HFFc6 (cell line): ENCODE results near the gene CRISPLD2. TPM values are rescaled to one million over a fixed set of nuclear protein-coding genes. Genes with fewer than 3 reads are reported as not detected.

Experiments used
- DNase-seq: peaks from one replicate; pipeline ENCODE4 v3.0.0-alpha.2; 2018
- H3K27ac Mint-ChIP-seq: 2 replicates; pipeline ENCODE4 v1.8.0; 2020; ENCODE audit warnings: mild to moderate bottlenecking, mixed read lengths
- H3K27me3 Mint-ChIP-seq: 2 replicates; pipeline ENCODE4 v1.8.0; 2021; ENCODE audit warnings: mild to moderate bottlenecking, moderate library complexity, mixed read lengths; ENCODE audit not compliant: insufficient read depth
- H3K36me3 Mint-ChIP-seq: 2 replicates; pipeline ENCODE4 v1.8.0; 2021; ENCODE audit warnings: low read depth, mixed read lengths
- H3K4me1 Mint-ChIP-seq: 2 replicates; pipeline ENCODE4 v1.8.0; 2020; ENCODE audit warnings: low read depth, mixed read lengths
- H3K4me3 Mint-ChIP-seq: 2 replicates; pipeline ENCODE4 v1.8.0; 2020; ENCODE audit warnings: mild to moderate bottlenecking, moderate library complexity, mixed read lengths
- H3K9me3 Mint-ChIP-seq: 2 replicates; pipeline ENCODE4 v1.8.0; 2020; ENCODE audit warnings: mild to moderate bottlenecking, mixed read lengths
- CTCF ChIP-seq: fragments of 200-600 bp; sonication (generic); IDR thresholded peaks from 2 replicates; pipeline ENCODE4 v1.5.0; 2021; ENCODE audit warnings: antibody characterized with exemption, mild to moderate bottlenecking
- total RNA-seq, 6 experiments: library from RNA; stranded (reverse); fragmentation: NEBNext Ultra II Directional; extraction: Animal tissue kit (Norgen Biotek cat#: 25700); gene quantifications; 2 replicates in 1 of 6; 3 replicates in 5 of 6; pipeline ENCODE4 v1.2.3, GENCODE V29; 2021

CRISPLD2 gene
- total RNA-seq, 6 experiments from 2014 or later = 12.2 to 15.5 (median 13.6) TPM

DNA sequence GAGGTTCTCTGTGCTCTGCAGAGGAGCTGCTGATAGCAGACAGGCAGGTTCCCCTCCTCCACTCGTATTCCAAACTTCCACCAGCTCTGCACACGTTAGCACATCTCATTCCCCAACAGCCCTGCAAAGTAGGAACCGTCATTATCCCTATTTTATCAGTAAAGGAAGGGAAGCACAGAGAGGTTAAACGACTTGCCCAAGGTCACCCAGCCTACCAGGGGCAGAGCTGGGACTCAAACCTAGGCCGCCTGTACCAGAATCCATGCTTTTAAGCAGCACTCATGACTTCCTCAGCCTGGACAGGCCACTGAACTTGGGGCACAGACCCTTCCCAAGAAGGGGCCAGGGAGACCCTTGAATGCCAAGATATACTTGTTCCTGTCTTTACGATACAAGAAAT, 75.2 kb downstream of the CRISPLD2 start:
- no peak for TF ChIP-seq CTCF
- no peaks in the 10 kb centered on the region for H3K9me3 Mint-ChIP-seq
- no peak overlapping the region for H3K27ac Mint-ChIP-seq
- peaks cover 7% of the 10 kb centered on the region; the same call in 1 of the 2 replicates for H3K36me3 Mint-ChIP-seq
- H3K4me3 Mint-ChIP-seq = no peak overlapping the region
- H3K27me3 Mint-ChIP-seq = no peaks in the 10 kb centered on the region; the same call in none of the 2 replicates
- no peak for DNase-seq
- H3K4me1 Mint-ChIP-seq = peaks cover 6% of the 10 kb centered on the region

- Mint-ChIP-seq H3K27ac (no peak overlapping the region), H3K36me3 (peaks cover 12% of the 10 kb centered on the region; the same call in 1 of the 2 replicates), H3K9me3 (no peaks in the 10 kb centered on the region), H3K4me1 (peaks cover 6% of the 10 kb centered on the region), H3K4me3 (no peak overlapping the region), H3K27me3 (no peaks in the 10 kb centered on the region; the same call in none of the 2 replicates)
- no peak for TF ChIP-seq CTCF
- no peak for DNase-seq
Observed at GRCh38 chr16:84896847-84897246, 77.1 kb downstream of the CRISPLD2 start.

- no peaks in the 10 kb centered on the region for H3K9me3 Mint-ChIP-seq
- H3K36me3 Mint-ChIP-seq = peaks cover 12% of the 10 kb centered on the region; the same call in 1 of the 2 replicates
- H3K4me1 Mint-ChIP-seq = peaks cover 6% of the 10 kb centered on the region
- DNase-seq = no peak
- TF ChIP-seq CTCF = no peak
- no peaks in the 10 kb centered on the region; the same call in none of the 2 replicates for H3K27me3 Mint-ChIP-seq
- H3K4me3 Mint-ChIP-seq = no peak overlapping the region
- H3K27ac Mint-ChIP-seq = no peak overlapping the region
Observed at GRCh38 chr16:84897911-84898377, 78.2 kb downstream of the CRISPLD2 start.

DNA sequence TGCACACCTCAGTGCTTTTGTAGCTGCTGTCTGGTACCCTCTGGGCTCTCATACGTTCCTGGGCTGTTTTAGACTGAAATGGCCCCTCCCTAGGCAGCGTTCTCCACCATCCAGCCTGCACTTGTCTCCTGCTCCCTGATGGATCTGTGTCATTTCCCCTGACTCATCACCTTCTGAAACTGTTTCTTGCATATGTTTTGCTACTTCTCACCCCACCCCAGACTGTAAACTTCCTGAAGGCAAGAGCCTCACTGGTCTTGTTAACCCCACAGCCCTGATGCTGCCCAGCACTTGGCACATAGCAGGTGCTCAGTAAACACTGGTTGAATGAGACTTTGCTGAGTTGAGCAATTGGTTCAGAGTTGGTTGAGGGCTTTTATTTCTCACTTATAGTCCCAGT, 78.7 kb downstream of the CRISPLD2 start:
- H3K4me1 Mint-ChIP-seq = peaks cover 6% of the 10 kb centered on the region
- peaks cover 12% of the 10 kb centered on the region; the same call in 1 of the 2 replicates for H3K36me3 Mint-ChIP-seq
- no peak for TF ChIP-seq CTCF
- no peaks in the 10 kb centered on the region for H3K9me3 Mint-ChIP-seq
- no peak for DNase-seq
- H3K4me3 Mint-ChIP-seq = no peak overlapping the region
- H3K27ac Mint-ChIP-seq = no peak overlapping the region
- no peaks in the 10 kb centered on the region; the same call in 1 of the 2 replicates for H3K27me3 Mint-ChIP-seq

DNA sequence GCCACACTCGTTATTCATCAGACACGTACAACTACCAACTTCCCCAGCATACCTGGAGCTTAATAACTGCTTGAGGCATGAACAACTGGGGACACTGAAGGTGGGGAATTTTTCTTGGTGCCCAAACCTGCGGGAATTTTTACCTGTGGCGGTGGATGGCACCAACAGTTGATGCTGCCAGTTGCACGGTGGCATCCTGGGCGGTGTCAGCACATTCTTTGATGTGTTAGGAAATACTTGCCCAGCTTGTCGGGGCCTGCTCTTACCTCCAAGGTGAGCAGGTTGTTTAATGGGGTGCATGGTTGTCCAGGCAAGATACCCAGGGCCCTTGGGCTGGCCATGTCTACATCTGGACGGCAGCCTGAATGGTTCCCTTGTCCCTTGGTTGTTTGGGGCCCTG, 79.6 kb downstream of the CRISPLD2 start:
- no peaks in the 10 kb centered on the region; the same call in 1 of the 2 replicates for H3K27me3 Mint-ChIP-seq
- no peak for DNase-seq
- no peaks in the 10 kb centered on the region for H3K9me3 Mint-ChIP-seq
- peaks cover 12% of the 10 kb centered on the region; the same call in 1 of the 2 replicates for H3K36me3 Mint-ChIP-seq
- H3K27ac Mint-ChIP-seq = no peak overlapping the region
- no peak overlapping the region for H3K4me3 Mint-ChIP-seq
- no peak for TF ChIP-seq CTCF
- H3K4me1 Mint-ChIP-seq = peaks cover 6% of the 10 kb centered on the region
